GM19035 (cell line): ENCODE data around the gene DYTN.

ENCODE experiments used
- ATAC-seq: cut with Tn5 transposase; IDR thresholded peaks from one replicate; pipeline ENCODE4 v1.9.1; 2021; ENCODE audit not compliant: unreplicated experiment

DYTN gene

GRCh38 chr2:206615417-206616089, 102.6 kb downstream of the DYTN start:
- ATAC-seq = no peak

- ATAC-seq = no peak
Observed at GRCh38 chr2:206614811-206615210, 103.4 kb downstream of the DYTN start.

GRCh38 chr2:206611736-206612135, 106.5 kb downstream of the DYTN start:
- no peak for ATAC-seq

- no peak for ATAC-seq
Observed at GRCh38 chr2:206611191-206611590, 107.0 kb downstream of the DYTN start.

GRCh38 chr2:206610451-206610850, 107.7 kb downstream of the DYTN start:
- no peak for ATAC-seq

- ATAC-seq = no peak
Observed at GRCh38 chr2:206603243-206603642, 115.0 kb downstream of the DYTN start.
